Epithelial cell of prostate (primary cell): ENCODE measurements around the gene DEPDC4.
"Not testable (repeated sequence)": the region's sequence is repeated elsewhere in the genome, so short reads cannot be mapped to it uniquely, and the experiment has no call there.

Experiments used
- DNase-seq: peaks from one replicate; pipeline ENCODE4 v3.0.0-alpha.2; 2011; ENCODE audit warnings: low read depth, low spot score
- H3K27ac ChIP-seq: fragments of 450-650 bp; 2 replicates; pipeline ENCODE4 v1.5.1; 2017; ENCODE audit warnings: mild to moderate bottlenecking

The DEPDC4 gene

GRCh38 chr12:100265732-100266584 lies 921 bp downstream of the DEPDC4 start:
- no peak for DNase-seq
- H3K27ac ChIP-seq, result peak overlapping the region; percentile 96

- DNase-seq, H3K27ac ChIP-seq: not testable (repeated sequence)
Observed at GRCh38 chr12:100265107-100265506, 1.8 kb downstream of the DEPDC4 start.

- no peak for DNase-seq
- H3K27ac ChIP-seq, result no peak overlapping the region
Observed at GRCh38 chr12:100263131-100263530, 3.7 kb downstream of the DEPDC4 start.

GRCh38 chr12:100258127-100258526 lies 8.8 kb downstream of the DEPDC4 start:
- no peak for DNase-seq
- H3K27ac ChIP-seq, result no peak overlapping the region

- H3K27ac ChIP-seq, result peak overlapping the region; percentile 3
- DNase-seq, result no peak
Observed at GRCh38 chr12:100254876-100255275, 12.0 kb downstream of the DEPDC4 start.

GRCh38 chr12:100253437-100253836 lies 13.4 kb downstream of the DEPDC4 start:
- no peak for DNase-seq
- H3K27ac ChIP-seq, result no peak overlapping the region

DNA sequence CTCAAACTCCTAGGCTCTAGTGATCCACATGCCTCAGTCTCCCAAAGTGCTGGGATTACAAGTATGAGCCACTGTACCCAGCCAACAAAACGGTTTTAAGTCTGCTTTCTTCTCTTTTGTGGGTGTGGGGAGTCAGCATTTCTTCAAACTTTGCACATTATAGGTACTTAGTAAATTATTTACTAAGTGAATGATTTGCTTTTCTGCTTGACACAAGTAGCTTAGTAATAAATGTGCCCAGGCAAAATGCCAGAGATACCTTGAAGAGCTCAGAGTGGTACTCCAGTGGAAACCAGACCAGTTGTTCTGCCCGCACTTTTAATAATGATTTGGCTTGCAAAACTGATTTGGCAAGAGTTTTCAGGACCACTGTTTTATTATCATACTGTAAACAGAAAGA lies 15.0 kb downstream of the DEPDC4 start:
- no peak overlapping the region for H3K27ac ChIP-seq
- DNase-seq, result no peak

GRCh38 chr12:100249941-100250340 lies 16.9 kb downstream of the DEPDC4 start:
- no peak for DNase-seq
- no peak overlapping the region for H3K27ac ChIP-seq

DNA sequence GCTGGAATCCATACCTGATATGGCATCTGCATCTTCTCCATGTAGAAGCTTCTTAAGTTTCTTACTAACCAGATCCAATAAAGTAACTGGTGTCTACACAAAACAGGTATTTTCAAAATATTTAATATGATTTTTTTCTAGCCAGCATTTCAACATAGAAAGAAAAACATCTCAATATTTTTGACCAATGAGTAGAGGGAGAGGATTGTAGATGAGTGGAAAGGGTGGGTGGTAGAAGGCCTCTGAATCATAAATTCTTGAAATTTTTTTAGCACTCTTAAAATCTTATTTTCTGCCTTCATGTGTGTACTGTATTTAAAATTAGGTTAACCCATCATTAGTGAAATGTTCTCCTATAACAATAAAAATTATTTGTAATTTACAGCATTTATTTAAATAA lies 18.0 kb downstream of the DEPDC4 start:
- DNase-seq, result no peak
- no peak overlapping the region for H3K27ac ChIP-seq

GRCh38 chr12:100247765-100248164 lies 19.1 kb downstream of the DEPDC4 start:
- no peak for DNase-seq
- H3K27ac ChIP-seq, result no peak overlapping the region

GRCh38 chr12:100243137-100243536 lies 23.7 kb downstream of the DEPDC4 start:
- DNase-seq, result no peak
- H3K27ac ChIP-seq, result no peak overlapping the region

- no peak for DNase-seq
- H3K27ac ChIP-seq, result no peak overlapping the region
Observed at GRCh38 chr12:100239589-100239988, 27.3 kb downstream of the DEPDC4 start.

DNA sequence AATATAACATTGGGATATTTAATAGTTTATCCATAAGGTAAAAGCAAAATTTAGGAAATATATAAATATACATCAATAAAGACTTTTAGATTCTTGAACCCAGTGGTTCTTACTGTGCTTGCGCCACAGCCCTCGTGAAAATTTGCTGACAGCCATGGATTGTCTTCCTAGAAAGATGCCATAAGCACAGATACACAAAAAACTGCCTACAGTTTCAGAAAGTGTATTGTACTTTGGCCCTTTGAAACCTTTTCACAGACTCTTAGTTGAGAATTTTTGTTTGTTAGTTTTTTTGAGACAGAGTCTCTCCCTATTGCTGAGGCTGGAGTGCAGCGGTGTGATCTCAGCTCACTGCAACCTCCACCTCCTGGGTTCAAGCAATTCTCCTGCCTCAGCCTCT lies 28.1 kb downstream of the DEPDC4 start:
- DNase-seq, result no peak

DNA sequence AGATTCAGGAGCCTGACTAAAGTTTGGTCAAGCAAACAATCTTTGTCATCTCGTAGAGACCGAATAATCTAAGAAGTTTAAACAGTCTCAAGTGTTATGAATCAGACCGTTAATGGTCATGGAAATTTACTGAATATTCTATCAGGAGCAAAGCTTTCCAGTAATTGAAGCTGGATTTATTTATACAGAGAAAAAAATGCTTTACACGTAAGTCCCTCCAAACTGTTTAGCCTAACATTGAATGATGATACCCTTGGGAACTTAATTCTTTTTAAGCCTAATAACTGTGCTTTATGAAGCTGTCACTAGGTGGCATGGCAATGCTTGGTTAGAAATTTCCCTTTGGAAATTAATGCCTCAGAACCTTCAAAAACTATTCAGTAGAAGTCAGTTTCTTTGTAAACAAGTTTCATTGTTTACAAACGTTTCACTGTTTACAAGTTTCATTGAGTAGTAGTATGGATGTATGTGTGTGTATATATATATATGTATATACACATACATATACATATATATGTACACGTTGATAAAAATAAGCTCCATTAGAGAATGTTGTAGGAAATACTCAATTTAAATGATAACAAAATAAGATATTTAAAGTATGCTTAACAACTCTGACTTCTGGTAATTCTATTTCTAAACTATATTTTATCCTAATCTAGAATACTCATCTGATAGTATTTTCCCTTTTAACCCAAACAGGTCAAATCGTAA lies 32.1 kb downstream of the DEPDC4 start:
- H3K27ac ChIP-seq, result no peak overlapping the region
- DNase-seq, result no peak

More for the DNA sequence above, 28.1 kb downstream of the DEPDC4 start:
- H3K27ac ChIP-seq, result no peak overlapping the region

- H3K27ac ChIP-seq, result no peak overlapping the region
- DNase-seq, result no peak
Observed at GRCh38 chr12:100234166-100234565, 32.7 kb downstream of the DEPDC4 start.

- DNase-seq, H3K27ac ChIP-seq: not testable (repeated sequence)
Observed at GRCh38 chr12:100231873-100232272, 35.0 kb downstream of the DEPDC4 start.

DNA sequence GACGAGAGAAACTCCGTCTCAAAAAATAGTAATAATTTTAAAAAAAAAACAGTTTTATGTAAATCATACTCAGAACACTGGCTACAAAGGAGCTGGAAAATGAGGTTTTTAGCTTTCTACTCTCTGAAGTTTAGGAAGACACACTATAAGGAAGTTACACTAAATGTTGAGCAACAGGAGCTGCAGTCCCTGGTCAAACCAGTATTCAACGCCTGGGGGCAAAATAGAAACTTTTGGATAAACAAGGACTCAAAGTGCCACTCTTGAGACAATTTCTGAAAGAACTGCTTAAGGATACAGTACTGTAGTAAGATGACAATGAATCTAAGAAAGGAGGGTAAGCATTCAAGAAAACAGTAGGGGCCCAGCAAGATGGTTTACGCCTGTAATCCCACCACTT lies 37.0 kb downstream of the DEPDC4 start:
- peak; percentile 73 for DNase-seq
- H3K27ac ChIP-seq, result peak overlapping the region; percentile 41

GRCh38 chr12:100229036-100229635 lies 37.7 kb downstream of the DEPDC4 start:
- DNase-seq, result peak; percentile 43

DNA sequence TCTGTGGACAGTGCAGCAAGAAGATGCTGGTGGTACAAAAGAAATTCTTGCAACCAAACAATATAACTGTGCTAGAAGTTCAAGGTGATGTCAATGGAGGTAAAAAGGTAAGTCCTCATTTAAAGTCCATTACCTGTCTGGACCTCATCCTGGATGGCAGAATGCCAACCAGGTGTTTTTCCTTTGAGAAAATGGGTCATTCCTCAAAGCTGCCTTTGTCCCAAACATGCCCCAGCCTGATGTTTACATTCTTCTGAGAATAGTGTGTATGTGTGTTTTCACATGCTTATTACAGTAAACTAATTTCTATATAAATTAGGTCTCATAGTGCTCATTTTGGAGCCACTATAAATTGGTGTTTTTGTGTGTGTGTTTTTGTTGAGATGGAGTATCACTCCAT lies 41.4 kb downstream of the DEPDC4 start:
- H3K27ac ChIP-seq, result peak overlapping the region; percentile 46
- DNase-seq, result peak; percentile 67

More at GRCh38 chr12:100229036-100229635, 37.7 kb downstream of the DEPDC4 start:
- H3K27ac ChIP-seq, result peak overlapping the region; percentile 41

GRCh38 chr12:100222173-100222572 lies 44.7 kb downstream of the DEPDC4 start:
- not testable (repeated sequence) for H3K27ac ChIP-seq, DNase-seq

- no peak overlapping the region for H3K27ac ChIP-seq
- DNase-seq, result no peak
Observed at GRCh38 chr12:100221523-100221922, 45.4 kb downstream of the DEPDC4 start.
